Melanocyte of skin (primary cell): ENCODE measurements around the gene WDTC1. TPM values are rescaled to one million over a fixed set of nuclear protein-coding genes. Genes with fewer than 3 reads are reported as not detected.

ENCODE experiments used
- small RNA-seq, 2 donors: library from RNA; depleted of rRNA; stranded (forward); fragments of <200 nt; gene quantifications; one replicate each; pipeline ENCODE3, GENCODE V24; 2012
- total RNA-seq, 2 donors: library from RNA; depleted of rRNA; stranded (reverse); fragments of >200 nt; gene quantifications; 2 replicates each; pipeline ENCODE4 v1.2.3, GENCODE V29; 2012

Gene WDTC1, protein sequence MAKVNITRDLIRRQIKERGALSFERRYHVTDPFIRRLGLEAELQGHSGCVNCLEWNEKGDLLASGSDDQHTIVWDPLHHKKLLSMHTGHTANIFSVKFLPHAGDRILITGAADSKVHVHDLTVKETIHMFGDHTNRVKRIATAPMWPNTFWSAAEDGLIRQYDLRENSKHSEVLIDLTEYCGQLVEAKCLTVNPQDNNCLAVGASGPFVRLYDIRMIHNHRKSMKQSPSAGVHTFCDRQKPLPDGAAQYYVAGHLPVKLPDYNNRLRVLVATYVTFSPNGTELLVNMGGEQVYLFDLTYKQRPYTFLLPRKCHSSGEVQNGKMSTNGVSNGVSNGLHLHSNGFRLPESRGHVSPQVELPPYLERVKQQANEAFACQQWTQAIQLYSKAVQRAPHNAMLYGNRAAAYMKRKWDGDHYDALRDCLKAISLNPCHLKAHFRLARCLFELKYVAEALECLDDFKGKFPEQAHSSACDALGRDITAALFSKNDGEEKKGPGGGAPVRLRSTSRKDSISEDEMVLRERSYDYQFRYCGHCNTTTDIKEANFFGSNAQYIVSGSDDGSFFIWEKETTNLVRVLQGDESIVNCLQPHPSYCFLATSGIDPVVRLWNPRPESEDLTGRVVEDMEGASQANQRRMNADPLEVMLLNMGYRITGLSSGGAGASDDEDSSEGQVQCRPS
- 10 to 100 TPM; 19.6 to 29.6 TPM for total RNA-seq

DNA sequence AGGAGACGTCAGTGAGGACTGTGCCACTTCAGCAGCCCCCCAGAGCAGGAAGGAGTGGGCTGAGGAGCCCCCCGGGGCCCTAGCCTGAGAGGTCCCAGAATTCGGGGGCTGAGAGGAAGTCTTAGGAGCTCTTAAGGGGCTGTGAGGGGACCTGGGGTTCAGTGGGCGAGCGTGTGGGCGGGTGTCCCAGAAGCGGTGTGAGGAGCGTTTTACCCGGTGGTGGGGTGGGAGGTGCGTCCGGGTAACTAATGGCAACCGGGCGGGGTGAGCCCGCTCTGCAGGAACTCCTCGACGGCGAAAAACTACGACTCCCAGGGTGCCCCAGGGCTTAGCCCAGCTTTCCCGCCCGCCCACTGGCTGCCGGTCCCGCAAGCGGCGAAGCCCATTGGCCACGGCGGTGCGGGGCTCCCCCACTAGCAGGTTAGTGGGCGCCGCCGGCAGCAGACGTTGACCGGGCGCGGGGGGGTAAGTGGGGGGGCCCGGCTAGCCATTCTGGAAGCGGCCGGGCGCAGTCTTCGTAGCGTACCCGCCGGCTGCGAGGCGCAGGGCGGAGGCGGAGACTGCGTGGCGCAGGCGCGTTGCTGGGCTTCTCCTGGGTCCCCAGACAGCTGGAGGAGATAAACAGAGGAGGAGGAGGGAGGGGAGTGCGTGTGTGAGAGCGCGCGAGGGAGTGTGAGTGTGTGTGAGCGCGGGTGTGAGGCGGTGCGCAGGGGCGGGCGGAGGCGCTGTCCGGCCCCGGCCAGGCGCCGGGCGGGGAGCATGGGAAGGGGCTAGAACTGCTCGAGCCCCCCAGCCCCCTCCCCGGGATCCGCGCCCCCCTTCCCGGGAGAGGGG, at the start of gene WDTC1:
WDTC1 (plus strand) TSS at position 584 of the 834 bp plus-strand sequence. CDS start 26,423 bp downstream, outside the sequence.

DNA sequence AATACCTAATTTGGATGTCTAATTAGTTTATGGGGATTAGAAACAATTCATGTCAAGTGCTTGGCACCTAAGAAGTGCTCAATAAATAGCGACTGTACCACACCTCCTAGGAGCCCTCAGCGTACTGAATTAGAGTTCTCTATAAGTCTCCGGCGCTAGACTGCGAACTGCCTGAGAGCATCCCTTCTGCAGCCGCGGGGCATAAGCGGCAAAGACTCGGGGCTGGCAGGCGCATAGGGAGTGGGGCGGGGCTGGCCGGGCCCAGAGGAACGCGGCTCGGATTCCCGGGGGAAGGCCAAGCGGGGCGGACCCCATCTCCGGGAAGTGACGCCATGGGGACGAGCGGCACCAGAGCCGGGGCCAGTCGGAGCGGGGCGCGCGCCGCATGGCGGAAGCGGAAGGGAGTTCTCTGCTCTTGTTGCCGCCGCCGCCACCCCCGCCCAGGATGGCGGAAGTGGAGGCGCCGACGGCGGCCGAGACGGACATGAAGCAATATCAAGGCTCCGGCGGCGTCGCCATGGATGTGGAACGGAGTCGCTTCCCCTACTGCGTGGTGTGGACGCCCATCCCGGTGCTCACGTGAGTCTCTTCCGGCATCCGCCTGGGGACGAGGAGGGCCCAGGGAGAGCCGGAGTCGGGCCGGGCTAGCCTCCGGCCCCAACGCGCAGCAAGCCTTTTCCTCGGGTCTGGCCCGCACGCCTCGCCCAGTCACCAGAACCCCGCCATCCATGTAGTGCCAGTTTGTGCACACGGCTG, 87.6 kb downstream of the WDTC1 start, which contains the start of gene TMEM222:
TMEM222 (plus strand) TSS at position 351 of the 756 bp plus-strand sequence; CDS start at position 386, 35 bp downstream.

DNA sequence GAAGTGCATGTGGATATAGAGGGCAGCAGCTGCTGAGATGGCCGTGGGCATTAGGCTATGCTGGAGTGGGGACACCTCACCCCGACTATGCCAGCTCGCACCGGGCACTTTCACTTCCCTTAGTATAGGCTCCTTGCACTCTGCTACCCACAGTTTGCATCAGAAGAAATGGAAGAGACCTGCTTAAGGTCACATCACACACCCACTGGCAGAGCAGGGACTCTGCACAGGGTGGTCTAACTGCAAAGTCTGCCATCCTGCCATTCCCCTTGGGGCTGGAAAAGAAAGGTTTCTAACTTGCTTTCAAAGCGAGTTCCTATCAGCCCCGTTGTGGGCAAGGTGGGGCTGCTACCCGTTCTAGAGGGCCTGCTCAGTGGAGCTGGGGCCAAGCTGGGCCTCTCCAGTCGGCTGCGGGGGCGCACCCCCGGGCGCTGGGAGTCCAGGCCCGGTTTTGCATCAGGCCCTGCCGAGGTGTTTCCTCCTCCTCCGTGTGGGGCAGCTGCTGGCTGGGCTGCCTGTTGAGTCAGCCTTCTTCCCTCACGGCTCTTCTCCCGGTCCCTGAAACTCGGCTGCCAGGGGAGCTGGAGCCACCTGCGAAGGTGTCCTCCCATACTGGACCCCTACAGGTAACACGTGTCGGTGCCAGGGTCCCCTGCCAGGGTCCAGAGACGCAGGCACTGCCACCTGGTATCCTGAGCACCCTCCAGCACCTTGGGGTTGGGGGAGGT, 107.3 kb downstream of the WDTC1 start, which contains the start of gene SYTL1:
SYTL1 (plus strand) TSS at position 498 of the 728 bp plus-strand sequence. CDS start 3,313 bp downstream, outside the sequence.

Small RNA genes within 50 kb of the gene (small RNA-seq; reads per million reads assigned to genes)
- gene RF00019 = 0 reads per million in 2 donors
- gene RNU6-48P = 0.21 to 1.0 reads per million in 2 donors
- 0 reads per million in 2 donors for gene SNRPEP7

Other genes with a start within 250 kb of the WDTC1 start
- gene TRNP1, start 240.9 kb upstream of the WDTC1 start, total RNA-seq = 1 to 10 TPM; 5.2 to 7.7 TPM
- gene TENT5B, start 221.8 kb upstream of the WDTC1 start, total RNA-seq = 1 to 10 TPM in 1 of 2 donors, under 1 TPM in 1; 0.34 to 2.3 TPM
- 1 to 10 TPM; 4.5 to 8.0 TPM for gene SLC9A1, start 79.5 kb upstream of the WDTC1 start, total RNA-seq
- 10 to 100 TPM; 30.3 to 35.1 TPM for gene TMEM222, start 87.5 kb downstream of the WDTC1 start, total RNA-seq
- gene SYTL1, start 107.4 kb downstream of the WDTC1 start, total RNA-seq = under 1 TPM in 1 of 2 donors, not detected in 1; 0.34 TPM
- 10 to 100 TPM; 24.8 to 25.6 TPM for gene MAP3K6, start 132.3 kb downstream of the WDTC1 start, total RNA-seq
- gene FCN3, start 140.2 kb downstream of the WDTC1 start, total RNA-seq = not detected
- not detected for gene CD164L2, start 148.7 kb downstream of the WDTC1 start, total RNA-seq
- 1 to 10 TPM in 1 of 2 donors, under 1 TPM in 1; 0.34 to 2.0 TPM for gene GPR3, start 158.0 kb downstream of the WDTC1 start, total RNA-seq